Caco-2 (cell line): Measurements from ENCODE around the gene GPX1. TPM values are rescaled to one million over a fixed set of nuclear protein-coding genes. Genes with fewer than 3 reads are reported as not detected.
A peak's percentile ranks its signal among the peaks of the same experiment; 100 is the strongest.

Experiments used
- BruUV-seq: library from RNA; stranded (reverse); fragments of 400-500 nt; replicated peaks from 2 replicates; lab custom pipeline; 2021; lab: Mats Ljungman, UMichigan
- CTCF ChIA-PET: fragments of 300-600 bp; sonication (Branson Sonifier 250); formaldehyde crosslinking; loops from one replicate; lab custom pipeline; 2022; ENCODE audit warnings: antibody characterized with exemption; lab: Charles Lee
- POLR2A ChIA-PET: fragments of 300-600 bp; sonication (Branson Sonifier 250); formaldehyde crosslinking; loops from one replicate; lab custom pipeline; 2022; ENCODE audit warnings: antibody characterized with exemption; lab: Charles Lee
- DNase-seq, 2 experiments: peaks; one replicate each; pipeline versions ENCODE4 v3.0.0 to v3.0.0-alpha.2; 2020 to 2022
- H3K27me3 ChIP-seq: replicated peaks from 2 replicates; pipeline ENCODE4 v1.6.0; 2011; ENCODE audit warnings: low read length; ENCODE audit not compliant: control insufficient read depth, insufficient read depth
- H3K36me3 ChIP-seq: 2 replicates; pipeline ENCODE4 v1.5.1; 2011; ENCODE audit warnings: low read length; ENCODE audit not compliant: control insufficient read depth, insufficient read depth
- H3K4me1 ChIP-seq: fragments of 250-450 bp; sonication (Bioruptor Pico); 2 replicates; pipeline ENCODE4 v1.5.1; 2020; ENCODE audit warnings: mild to moderate bottlenecking
- H3K4me3 ChIP-seq: 2 replicates; pipeline ENCODE4 v1.5.1; 2011; ENCODE audit warnings: low read depth, mild to moderate bottlenecking, control low read depth, low read length
- H3K9me3 ChIP-seq: fragments of 250-450 bp; sonication (Bioruptor Pico); 2 replicates; pipeline ENCODE4 v1.5.1; 2020; ENCODE audit warnings: mild to moderate bottlenecking, moderate library complexity
- H3K27ac Mint-ChIP-seq: one replicate; pipeline ENCODE4 v1.8.0; 2022; ENCODE audit warnings: mixed read lengths; ENCODE audit not compliant: unreplicated experiment
- H3K27me3 Mint-ChIP-seq: one replicate; pipeline ENCODE4 v1.8.0; 2022; ENCODE audit warnings: mixed read lengths; ENCODE audit not compliant: insufficient read depth, unreplicated experiment
- H3K36me3 Mint-ChIP-seq: one replicate; pipeline ENCODE4 v1.8.0; 2022; ENCODE audit warnings: mild to moderate bottlenecking, mixed read lengths; ENCODE audit not compliant: insufficient read depth, unreplicated experiment
- H3K4me1 Mint-ChIP-seq: one replicate; pipeline ENCODE4 v1.8.0; 2022; ENCODE audit warnings: low read depth, mixed read lengths; ENCODE audit not compliant: unreplicated experiment
- H3K4me3 Mint-ChIP-seq: one replicate; pipeline ENCODE4 v1.8.0; 2022; ENCODE audit warnings: mild to moderate bottlenecking, moderate library complexity, mixed read lengths; ENCODE audit not compliant: unreplicated experiment
- H3K9me3 Mint-ChIP-seq: one replicate; pipeline ENCODE4 v1.8.0; 2022; ENCODE audit warnings: mixed read lengths; ENCODE audit not compliant: unreplicated experiment
- CTCF ChIP-seq, 2 experiments: fragments of 200-600 bp in 1 of 2; IDR thresholded peaks; 1 replicate in 1 of 2; 2 replicates in 1 of 2; pipeline versions ENCODE4 v1.5.1 to v1.8.0; 2011 to 2022; ENCODE audit warnings: antibody characterized with exemption in 1 of 2, control low read depth in 1 of 2, inconsistent platforms in 1 of 2, low read depth in 1 of 2, low read length in 1 of 2, mild to moderate bottlenecking in 1 of 2, moderate library complexity in 1 of 2; ENCODE audit not compliant: insufficient read depth in 1 of 2, severe bottlenecking in 1 of 2, unreplicated experiment in 1 of 2
- intact Hi-C: fragments of 100-400 bp; cut with micrococcal nuclease; formaldehyde crosslinking; loops from one replicate; pipeline ENCODE4 v1.10.0; 2022; ENCODE audit not compliant: unreplicated experiment
- total RNA-seq: library from RNA; stranded (reverse); gene quantifications from 2 replicates; pipeline ENCODE4 v1.2.3, GENCODE V29; 2022

Gene GPX1
- total RNA-seq, 1 experiment from 2014 or later, result 197 TPM

GRCh38 chr3:49377483-49377882 lies 19.3 kb upstream of the GPX1 start:
- Histone ChIP-seq H3K9me3 (no peaks in the 10 kb centered on the region), H3K36me3 (0 out of 2 replicates have a peak, but pooled peaks cover 1% of the 10 kb centered on the region), H3K4me1 (no peaks in the 10 kb centered on the region), H3K4me3 (no peak overlapping the region), H3K27me3 (no peaks in the 10 kb centered on the region)
- Mint-ChIP-seq H3K36me3 (peaks cover 56% of the 10 kb centered on the region), H3K4me1 (peaks cover 7% of the 10 kb centered on the region), H3K27ac (peak overlapping the region; percentile 78), H3K9me3 (no peaks in the 10 kb centered on the region), H3K27me3 (no peaks in the 10 kb centered on the region), H3K4me3 (no peak overlapping the region)
- intact Hi-C loops, result no loop called here
- no TSS peak for BruUV-seq
- CTCF ChIA-PET, result no interaction called here
- no peak for DNase-seq
- POLR2A ChIA-PET, result no interaction called here
- no peak for TF ChIP-seq CTCF (IDR thresholded peaks at IDR 0.05; ENCODE audit: insufficient read depth in 1 of 2, low read depth in 1 of 2, low read length in 1 of 2, severe bottlenecking in 1 of 2, unreplicated experiment in 1 of 2)

GRCh38 chr3:49371946-49372345 lies 13.8 kb upstream of the GPX1 start:
- Mint-ChIP-seq H3K4me3 (no peak overlapping the region), H3K4me1 (peaks cover 2% of the 10 kb centered on the region), H3K9me3 (no peaks in the 10 kb centered on the region), H3K36me3 (peaks cover 88% of the 10 kb centered on the region), H3K27ac (no peak overlapping the region), H3K27me3 (no peaks in the 10 kb centered on the region)
- Histone ChIP-seq H3K36me3 (peaks cover 2% of the 10 kb centered on the region; the same call in 1 of the 2 replicates), H3K27me3 (no peaks in the 10 kb centered on the region), H3K9me3 (no peaks in the 10 kb centered on the region), H3K4me1 (no peaks in the 10 kb centered on the region), H3K4me3 (no peak overlapping the region)
- intact Hi-C loops, result no loop called here
- DNase-seq, result no peak
- ChIA-PET POLR2A (no interaction called here), CTCF (no interaction called here)
- TF ChIP-seq CTCF (IDR thresholded peaks at IDR 0.05; ENCODE audit: insufficient read depth in 1 of 2, low read depth in 1 of 2, low read length in 1 of 2, severe bottlenecking in 1 of 2, unreplicated experiment in 1 of 2), result no peak
- no TSS peak for BruUV-seq

- Histone ChIP-seq H3K36me3 (peaks cover 2% of the 10 kb centered on the region; the same call in 1 of the 2 replicates), H3K4me3 (no peak overlapping the region), H3K9me3 (no peaks in the 10 kb centered on the region), H3K27me3 (no peaks in the 10 kb centered on the region), H3K4me1 (no peaks in the 10 kb centered on the region)
- Mint-ChIP-seq H3K36me3 (peaks cover 97% of the 10 kb centered on the region), H3K27me3 (no peaks in the 10 kb centered on the region), H3K27ac (no peak overlapping the region), H3K4me1 (no peaks in the 10 kb centered on the region), H3K9me3 (no peaks in the 10 kb centered on the region), H3K4me3 (no peak overlapping the region)
- ChIA-PET CTCF (no interaction called here), POLR2A (interaction anchor here (0.5 kb wide), 1 partner anchor 108 kb away, joined by 8 read pairs; no protein-coding TSS in a partner anchor)
- no peak for DNase-seq
- intact Hi-C loops, result no loop called here
- no TSS peak for BruUV-seq
- TF ChIP-seq CTCF (IDR thresholded peaks at IDR 0.05; ENCODE audit: insufficient read depth in 1 of 2, low read depth in 1 of 2, low read length in 1 of 2, severe bottlenecking in 1 of 2, unreplicated experiment in 1 of 2), result no peak
Measured at GRCh38 chr3:49370585-49371290, 12.6 kb upstream of the GPX1 start.
